Glutamatergic neuron (in vitro differentiated cells): ENCODE measurements around the gene COX6A2. TPM values are rescaled to one million over a fixed set of nuclear protein-coding genes. Genes with fewer than 3 reads are reported as not detected.
A peak's percentile ranks its signal among the peaks of the same experiment; 100 is the strongest.

ENCODE experiments used
- DNase-seq: peaks from one replicate; pipeline ENCODE4 v3.0.0; 2022
- H3K27ac Mint-ChIP-seq: one replicate; pipeline ENCODE4 v1.8.0; 2020; ENCODE audit warnings: mild to moderate bottlenecking, mixed read lengths, inconsistent platforms; ENCODE audit not compliant: unreplicated experiment
- H3K27me3 Mint-ChIP-seq: one replicate; pipeline ENCODE4 v1.8.0; 2020; ENCODE audit warnings: mild to moderate bottlenecking, moderate library complexity, mixed read lengths, inconsistent platforms; ENCODE audit not compliant: unreplicated experiment
- H3K36me3 Mint-ChIP-seq: one replicate; pipeline ENCODE4 v1.8.0; 2020; ENCODE audit warnings: mild to moderate bottlenecking, mixed read lengths, inconsistent platforms; ENCODE audit not compliant: unreplicated experiment
- H3K4me1 Mint-ChIP-seq: one replicate; pipeline ENCODE4 v1.8.0; 2020; ENCODE audit warnings: mild to moderate bottlenecking, low read depth, mixed read lengths, inconsistent platforms; ENCODE audit not compliant: unreplicated experiment
- H3K4me3 Mint-ChIP-seq: one replicate; pipeline ENCODE4 v1.8.0; 2020; ENCODE audit warnings: mild to moderate bottlenecking, mixed read lengths, inconsistent platforms; ENCODE audit not compliant: unreplicated experiment
- H3K9me3 Mint-ChIP-seq: one replicate; pipeline ENCODE4 v1.8.0; 2020; ENCODE audit warnings: mild to moderate bottlenecking, moderate library complexity, mixed read lengths, inconsistent platforms; ENCODE audit not compliant: unreplicated experiment
- CTCF ChIP-seq: fragments of 200-600 bp; sonication (generic); IDR thresholded peaks from one replicate; pipeline ENCODE4 v1.5.0; 2021; ENCODE audit not compliant: partially characterized antibody, unreplicated experiment
- total RNA-seq: library from RNA; stranded (reverse); fragmentation: NEBNext Ultra II Directional; extraction: Animal tissue kit (Norgen Biotek cat#: 25700); gene quantifications from one replicate; pipeline ENCODE4 v1.2.1, GENCODE V29; 2021; ENCODE audit not compliant: unreplicated experiment

COX6A2 gene
- total RNA-seq, 1 donor from 2014 or later, result not detected

GRCh38 chr16:31467151-31467773 lies 39.1 kb upstream of the COX6A2 start:
- H3K27me3 Mint-ChIP-seq, result peaks cover 6% of the 10 kb centered on the region
- no peak overlapping the region for H3K4me3 Mint-ChIP-seq
- peaks cover 4% of the 10 kb centered on the region for H3K9me3 Mint-ChIP-seq
- H3K4me1 Mint-ChIP-seq, result peaks cover 8% of the 10 kb centered on the region
- no peak for TF ChIP-seq CTCF
- H3K36me3 Mint-ChIP-seq, result peaks cover 4% of the 10 kb centered on the region
- DNase-seq, result no peak
- H3K27ac Mint-ChIP-seq, result no peak overlapping the region

- Mint-ChIP-seq H3K36me3 (peaks cover 4% of the 10 kb centered on the region), H3K27ac (no peak overlapping the region), H3K4me1 (peaks cover 5% of the 10 kb centered on the region), H3K27me3 (peaks cover 6% of the 10 kb centered on the region), H3K4me3 (no peak overlapping the region), H3K9me3 (peaks cover 4% of the 10 kb centered on the region)
- DNase-seq, result no peak
- TF ChIP-seq CTCF, result no peak
Measured at GRCh38 chr16:31466381-31466841, 38.3 kb upstream of the COX6A2 start.

- DNase-seq, result no peak
- TF ChIP-seq CTCF, result no peak
- Mint-ChIP-seq H3K27me3 (peaks cover 2% of the 10 kb centered on the region), H3K4me3 (no peak overlapping the region), H3K9me3 (peaks cover 6% of the 10 kb centered on the region), H3K27ac (no peak overlapping the region), H3K36me3 (no peaks in the 10 kb centered on the region), H3K4me1 (no peaks in the 10 kb centered on the region)
Measured at GRCh38 chr16:31465788-31466370, 37.7 kb upstream of the COX6A2 start.

GRCh38 chr16:31464781-31465260 lies 36.7 kb upstream of the COX6A2 start:
- peaks cover 3% of the 10 kb centered on the region for H3K4me1 Mint-ChIP-seq
- H3K27ac Mint-ChIP-seq, result no peak overlapping the region
- H3K27me3 Mint-ChIP-seq, result peaks cover 4% of the 10 kb centered on the region
- peaks cover 10% of the 10 kb centered on the region for H3K9me3 Mint-ChIP-seq
- TF ChIP-seq CTCF, result no peak
- no peak overlapping the region for H3K4me3 Mint-ChIP-seq
- no peak for DNase-seq
- no peaks in the 10 kb centered on the region for H3K36me3 Mint-ChIP-seq

- H3K4me3 Mint-ChIP-seq, result no peak overlapping the region
- no peak overlapping the region for H3K27ac Mint-ChIP-seq
- DNase-seq, result peak; percentile 14
- peaks cover 3% of the 10 kb centered on the region for H3K4me1 Mint-ChIP-seq
- no peaks in the 10 kb centered on the region for H3K36me3 Mint-ChIP-seq
- no peak for TF ChIP-seq CTCF
- peaks cover 4% of the 10 kb centered on the region for H3K27me3 Mint-ChIP-seq
- peaks cover 10% of the 10 kb centered on the region for H3K9me3 Mint-ChIP-seq
Measured at GRCh38 chr16:31464348-31464769, 36.2 kb upstream of the COX6A2 start.
